Liver (tissue), 9 donors: ENCODE results near the gene PLAC9. TPM values are rescaled to one million over a fixed set of nuclear protein-coding genes. Genes with fewer than 3 reads are reported as not detected.

Experiments
- DNase-seq: peaks from one replicate; pipeline ENCODE4 v3.0.0-alpha.2; 2017; ENCODE audit warnings: low spot score
- H3K27ac ChIP-seq, 2 donors: one replicate each; pipeline ENCODE4 v1.7.0; 2013; ENCODE audit warnings: inconsistent platforms in 2 of 2, low read length in 2 of 2, control low read depth in 1 of 2, low read depth in 1 of 2, mild to moderate bottlenecking in 1 of 2
- H3K27me3 ChIP-seq, 4 donors: one replicate each; pipeline versions ENCODE4 v1.6.1 to v1.7.0; 2013; ENCODE audit warnings: low read length in 3 of 4, inconsistent platforms in 1 of 4, mild to moderate bottlenecking in 1 of 4, moderate library complexity in 1 of 4; ENCODE audit not compliant: control insufficient read depth in 4 of 4, insufficient read depth in 4 of 4
- H3K36me3 ChIP-seq, 4 donors: one replicate each; pipeline versions ENCODE4 v1.6.1 to v1.7.0; 2013; ENCODE audit warnings: low read length in 3 of 4, mild to moderate bottlenecking in 3 of 4, low read depth in 1 of 4, moderate library complexity in 1 of 4; ENCODE audit not compliant: control insufficient read depth in 4 of 4, insufficient read depth in 3 of 4
- H3K4me1 ChIP-seq, 4 donors: one replicate each; pipeline versions ENCODE4 v1.6.1 to v1.7.0; 2013; ENCODE audit warnings: low read length in 3 of 4, mild to moderate bottlenecking in 3 of 4, moderate library complexity in 1 of 4; ENCODE audit not compliant: control insufficient read depth in 4 of 4, insufficient read depth in 4 of 4
- H3K4me3 ChIP-seq, 3 donors: one replicate each; pipeline versions ENCODE4 v1.6.1 to v1.7.0; 2013; ENCODE audit warnings: low read length in 3 of 3, control low read depth in 1 of 3, low read depth in 1 of 3, mild to moderate bottlenecking in 1 of 3
- H3K9ac ChIP-seq, 2 donors: one replicate each; pipeline ENCODE4 v1.7.0; 2013; ENCODE audit warnings: low read length in 2 of 2, mild to moderate bottlenecking in 2 of 2, moderate library complexity in 2 of 2, control low read depth in 1 of 2, low read depth in 1 of 2
- H3K9me3 ChIP-seq, 4 donors: one replicate each; pipeline versions ENCODE4 v1.6.1 to v1.7.0; 2013; ENCODE audit warnings: low read length in 3 of 4; ENCODE audit not compliant: control insufficient read depth in 4 of 4
- ATF3 ChIP-seq: IDR thresholded peaks from 2 replicates; pipeline ENCODE4 v1.6.1; 2016; ENCODE audit warnings: antibody characterized with exemption
- CTCF ChIP-seq: fragments of 150-350 bp; IDR thresholded peaks from 2 replicates; pipeline ENCODE4 v1.5.1; 2017; ENCODE audit warnings: improper control_type of control experiment, low read depth, low read length; ENCODE audit not compliant: missing input control
- EGR1 ChIP-seq, 2 donors: IDR thresholded peaks; 2 replicates each; pipeline ENCODE4 v1.6.1; 2016 to 2018; ENCODE audit warnings: antibody characterized with exemption in 2 of 2, low read depth in 2 of 2
- FOXA1 ChIP-seq: IDR thresholded peaks from 2 replicates; pipeline ENCODE4 v1.6.1; 2016; ENCODE audit warnings: antibody characterized with exemption
- FOXA2 ChIP-seq: IDR thresholded peaks from 2 replicates; pipeline ENCODE4 v1.6.1; 2016; ENCODE audit warnings: antibody characterized with exemption
- GABPA ChIP-seq, 2 donors: IDR thresholded peaks in 1 of 2; conservative IDR thresholded peaks in 1 of 2; 2 replicates each; pipeline ENCODE4 v1.6.1; 2016; ENCODE audit warnings: antibody characterized with exemption in 2 of 2, mild to moderate bottlenecking in 1 of 2, moderate library complexity in 1 of 2
- HNF4A ChIP-seq, 2 donors: conservative IDR thresholded peaks; 2 replicates each; pipeline ENCODE4 v1.6.1; 2016; ENCODE audit warnings: antibody characterized with exemption in 2 of 2, mild to moderate bottlenecking in 2 of 2
- HNF4G ChIP-seq: IDR thresholded peaks from 2 replicates; pipeline ENCODE4 v1.6.1; 2016; ENCODE audit warnings: antibody characterized with exemption
- JUND ChIP-seq, 2 donors: IDR thresholded peaks; 2 replicates each; pipeline ENCODE4 v1.6.1; 2016; ENCODE audit warnings: antibody characterized with exemption in 2 of 2
- RAD21 ChIP-seq, 2 donors: IDR thresholded peaks; 2 replicates each; pipeline ENCODE4 v1.6.1; 2016; ENCODE audit warnings: antibody characterized with exemption in 2 of 2, mild to moderate bottlenecking in 2 of 2
- REST ChIP-seq: IDR thresholded peaks from 2 replicates; pipeline ENCODE4 v1.6.1; 2016; ENCODE audit warnings: antibody characterized with exemption, mild to moderate bottlenecking
- RXRA ChIP-seq, 2 donors: IDR thresholded peaks; 2 replicates each; pipeline ENCODE4 v1.6.1; 2017 to 2018; ENCODE audit warnings: antibody characterized with exemption in 2 of 2, mild to moderate bottlenecking in 1 of 2
- SP1 ChIP-seq: IDR thresholded peaks from 2 replicates; pipeline ENCODE4 v1.6.1; 2018; ENCODE audit warnings: antibody characterized with exemption, mild to moderate bottlenecking
- TAF1 ChIP-seq: conservative IDR thresholded peaks from 2 replicates; pipeline ENCODE4 v1.6.1; 2016; ENCODE audit warnings: antibody characterized with exemption, mild to moderate bottlenecking
- YY1 ChIP-seq: IDR thresholded peaks from 2 replicates; pipeline ENCODE4 v1.6.1; 2016; ENCODE audit warnings: antibody characterized with exemption, mild to moderate bottlenecking
- WGBS: extraction: QIAGEN DNeasy Blood & Tissue Kit; methylation state at CpG from one replicate; pipeline ENCODE4 v1.1.7; 2013; 5-methylcytosine and 5-hydroxymethylcytosine counted together
- polyA plus RNA-seq, 2 donors: library from polyadenylated mRNA; stranded (reverse) in 1 of 2; unstranded in 1 of 2; fragments of 200-250 nt in 1 of 2; fragments of >200 nt in 1 of 2; fragmentation: Nextera tagmentation in 1 of 2; extraction: Ambion mirVana in 1 of 2; gene quantifications; one replicate each; pipeline versions ENCODE4 v1.2.1 to v1.2.3, GENCODE V29; 2013 to 2015
- total RNA-seq, 2 donors: library from RNA; depleted of rRNA; stranded (reverse); fragments of >200 nt; gene quantifications; one replicate each; pipeline ENCODE4 v1.2.3, GENCODE V29; 2014
- TF ChIP-seq, protein P1 (sequence below): IDR thresholded peaks from 2 replicates; pipeline ENCODE4 v1.6.1; 2016; ENCODE audit warnings: antibody characterized with exemption
- TF ChIP-seq, protein P2 (sequence below): IDR thresholded peaks from 2 replicates; pipeline ENCODE4 v1.6.1; 2016; ENCODE audit warnings: antibody characterized with exemption
- donor health status: healthy.
- donor health status: healthy.
- donor health status: healthy.
- donor health status: healthy.
- donor health status: healthy.

PLAC9 gene
- total and polyA plus RNA-seq, 4 donors, result 0.67 to 5.6 (median 2.1) TPM

DNA sequence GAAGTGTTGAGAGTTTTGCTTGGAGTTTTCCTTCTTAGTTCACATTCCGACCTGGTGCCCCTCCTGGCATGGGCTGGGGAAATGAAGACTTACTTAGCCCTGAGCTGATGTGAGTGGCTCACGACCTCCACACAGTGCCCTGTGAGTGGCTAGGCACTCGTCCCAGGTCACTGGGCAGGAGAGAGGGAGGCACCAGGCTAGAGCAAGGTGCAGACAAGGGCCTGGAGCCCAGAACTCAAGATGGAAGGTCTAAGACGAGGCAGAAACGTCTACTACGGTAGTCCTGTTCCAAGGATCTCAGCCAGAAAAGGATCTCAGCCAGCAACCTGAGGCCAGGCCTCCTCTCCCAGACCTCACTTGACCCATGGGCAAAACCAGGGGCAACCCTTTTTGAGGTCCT, 50.5 kb downstream of the PLAC9 start (continued):
- no peak for TF ChIP-seq TAF1
- no peak for TF ChIP-seq GABPA (IDR thresholded peaks at IDR 0.05 in 1 of 2, conservative IDR thresholded peaks at IDR 0.05 in 1 of 2)
- TF ChIP-seq RXRA (IDR thresholded peaks at IDR 0.05), result no peak
- TF ChIP-seq FOXA1, result no peak
- no peak for TF ChIP-seq HNF4G
- no peak for TF ChIP-seq FOXA2

- DNase-seq, result no peak
- Histone ChIP-seq H3K4me3 (no peak overlapping the region), H3K9ac (no peak overlapping the region), H3K27ac (no peak overlapping the region), H3K4me1 (peaks cover 2 to 6% (median 4%) of the 10 kb centered on the region in 4 donors), H3K36me3 (no peaks in the 10 kb centered on the region), H3K9me3 (no peaks in the 10 kb centered on the region), H3K27me3 (no peaks in the 10 kb centered on the region)
- TF ChIP-seq HNF4A (conservative IDR thresholded peaks at IDR 0.05), result no peak
- no peak for TF ChIP-seq CTCF
- TF ChIP-seq ATF3, result no peak
- TF ChIP-seq, protein P1, sequence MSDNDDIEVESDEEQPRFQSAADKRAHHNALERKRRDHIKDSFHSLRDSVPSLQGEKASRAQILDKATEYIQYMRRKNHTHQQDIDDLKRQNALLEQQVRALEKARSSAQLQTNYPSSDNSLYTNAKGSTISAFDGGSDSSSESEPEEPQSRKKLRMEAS, result no peak
- no peak for TF ChIP-seq JUND (IDR thresholded peaks at IDR 0.05)
- no peak for TF ChIP-seq REST
- TF ChIP-seq YY1, result no peak
- TF ChIP-seq, protein P2, sequence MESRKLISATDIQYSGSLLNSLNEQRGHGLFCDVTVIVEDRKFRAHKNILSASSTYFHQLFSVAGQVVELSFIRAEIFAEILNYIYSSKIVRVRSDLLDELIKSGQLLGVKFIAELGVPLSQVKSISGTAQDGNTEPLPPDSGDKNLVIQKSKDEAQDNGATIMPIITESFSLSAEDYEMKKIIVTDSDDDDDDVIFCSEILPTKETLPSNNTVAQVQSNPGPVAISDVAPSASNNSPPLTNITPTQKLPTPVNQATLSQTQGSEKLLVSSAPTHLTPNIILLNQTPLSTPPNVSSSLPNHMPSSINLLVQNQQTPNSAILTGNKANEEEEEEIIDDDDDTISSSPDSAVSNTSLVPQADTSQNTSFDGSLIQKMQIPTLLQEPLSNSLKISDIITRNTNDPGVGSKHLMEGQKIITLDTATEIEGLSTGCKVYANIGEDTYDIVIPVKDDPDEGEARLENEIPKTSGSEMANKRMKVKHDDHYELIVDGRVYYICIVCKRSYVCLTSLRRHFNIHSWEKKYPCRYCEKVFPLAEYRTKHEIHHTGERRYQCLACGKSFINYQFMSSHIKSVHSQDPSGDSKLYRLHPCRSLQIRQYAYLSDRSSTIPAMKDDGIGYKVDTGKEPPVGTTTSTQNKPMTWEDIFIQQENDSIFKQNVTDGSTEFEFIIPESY, result no peak
- 92% methylated on average over 4 of the region's 4 CpGs for WGBS
Measured at GRCh38 chr10:80183436-80183835, 50.9 kb downstream of the PLAC9 start.

DNA sequence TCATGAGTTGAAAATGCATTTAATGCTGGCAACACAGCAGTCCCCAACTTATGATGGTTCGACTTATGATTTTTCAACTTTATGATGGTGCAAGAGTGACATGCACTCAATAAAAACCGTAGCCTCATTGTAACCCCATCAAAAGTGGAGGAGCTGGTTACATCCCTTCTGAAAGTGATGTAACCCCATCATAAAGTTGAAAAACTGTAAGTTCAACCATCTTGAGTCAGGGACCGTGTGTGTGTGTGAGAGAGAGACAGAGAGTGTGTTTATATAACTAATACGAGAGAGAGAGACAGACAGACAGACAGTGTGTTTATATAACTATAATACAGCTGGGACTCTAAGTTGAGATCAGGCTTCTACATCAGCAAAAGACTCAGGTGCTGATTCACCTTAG, 51.8 kb downstream of the PLAC9 start:
- H3K27me3 ChIP-seq, result no peaks in the 10 kb centered on the region
- TF ChIP-seq RAD21 (IDR thresholded peaks at IDR 0.05) (no peak), FOXA2 (no peak), YY1 (no peak), HNF4G (no peak), EGR1 (IDR thresholded peaks at IDR 0.05; ENCODE audit: low read depth in 2 of 2) (no peak), SP1 (no peak), GABPA (IDR thresholded peaks at IDR 0.05 in 1 of 2, conservative IDR thresholded peaks at IDR 0.05 in 1 of 2) (no peak), CTCF (no peak)
- 85% methylated on average over 4 of the region's 4 CpGs for WGBS
- no peak overlapping the region for H3K27ac ChIP-seq
- no peak overlapping the region for H3K4me3 ChIP-seq
- H3K9ac ChIP-seq, result no peak overlapping the region
- no peaks in the 10 kb centered on the region for H3K36me3 ChIP-seq
- peaks cover 2 to 7% (median 5%) of the 10 kb centered on the region in 4 donors for H3K4me1 ChIP-seq
- H3K9me3 ChIP-seq, result no peaks in the 10 kb centered on the region
- DNase-seq, result no peak
